Peyer's patch (tissue), 4 donors: Measurements from ENCODE around the gene ASB13.

Experiments used
- CTCF ChIP-seq, 6 experiments: fragments of 450-650 bp in 4 of 6; fragments of 200-600 bp in 2 of 6; sonication (generic) in 1 of 6; IDR thresholded peaks; one replicate each; pipeline ENCODE4 v1.5.1; 2017 to 2019; ENCODE audit warnings: antibody characterized with exemption in 6 of 6, mild to moderate bottlenecking in 3 of 6, moderate library complexity in 1 of 6
- POLR2A ChIP-seq, 2 donors: fragments of 450-650 bp; IDR thresholded peaks; one replicate each; pipeline ENCODE4 v1.5.1; 2017; ENCODE audit warnings: antibody characterized with exemption in 2 of 2, mild to moderate bottlenecking in 2 of 2, moderate library complexity in 2 of 2

GRCh38 chr10:5709865-5710264, 43.5 kb upstream of the ASB13 start:
- no peak for TF ChIP-seq CTCF (IDR thresholded peaks at IDR 0.05)
- no peak for TF ChIP-seq POLR2A (IDR thresholded peaks at IDR 0.05)
